ENCODE data around the gene ILK.
A peak's percentile ranks its signal among the peaks of the same experiment; 100 is the strongest.

The ILK gene

GRCh38 chr11:6603287-6604080 lies at the start of gene ILK, which contains the start of gene RRP8:
Gene ILK, plus strand, starts transcription at chr11:6603774. Its CDS starts 498 bp downstream, at chr11:6604272.
Gene RRP8, minus strand, starts transcription at chr11:6603616. Its CDS starts 114 bp downstream, at chr11:6603502.
- Histone ChIP-seq H3K27ac (ENCODE audit: low read length) (no peak within 1 kb of the TSS), H3K36me3 (ENCODE audit: control insufficient read depth, insufficient read depth, low read length) (peaks cover 18% of the 10 kb centered on the region; the same call in 1 of the 2 replicates), H3K27me3 (ENCODE audit: control insufficient read depth, insufficient read depth, low read length) (no peaks in the 10 kb centered on the region), H3K4me1 (ENCODE audit: control insufficient read depth, insufficient read depth, low read length) (peaks cover 2% of the 10 kb centered on the region; the same call in 1 of the 2 replicates), H3K4me3 (ENCODE audit: low read length) (peak within 1 kb of the TSS; percentile 81), H3K9me3 (ENCODE audit: control insufficient read depth, insufficient read depth, low read length) (no peaks in the 10 kb centered on the region)
- no CpG with 5 or more reads among the region's 72 CpGs for WGBS (ENCODE audit: insufficient coverage, insufficient read length)
- no peak for DNase-seq (ENCODE audit: low read depth, low spot score)

GRCh38 chr11:6554828-6555706 lies 48.5 kb upstream of the ILK start:
- no peaks in the 10 kb centered on the region for H3K9me3 ChIP-seq (ENCODE audit: control insufficient read depth, insufficient read depth, low read length)
- no peaks in the 10 kb centered on the region for H3K27me3 ChIP-seq (ENCODE audit: control insufficient read depth, insufficient read depth, low read length)
- no peaks in the 10 kb centered on the region for H3K4me1 ChIP-seq (ENCODE audit: control insufficient read depth, insufficient read depth, low read length)
- H3K27ac ChIP-seq (ENCODE audit: low read length) = no peak overlapping the region
- WGBS (ENCODE audit: insufficient coverage, insufficient read length) = no CpG with 5 or more reads among the region's 5 CpGs
- H3K4me3 ChIP-seq (ENCODE audit: low read length) = no peak overlapping the region
- no peaks in the 10 kb centered on the region for H3K36me3 ChIP-seq (ENCODE audit: control insufficient read depth, insufficient read depth, low read length)
- no peak for DNase-seq (ENCODE audit: low read depth, low spot score)

- Histone ChIP-seq H3K4me3 (ENCODE audit: low read length) (no peak overlapping the region), H3K4me1 (ENCODE audit: control insufficient read depth, insufficient read depth, low read length) (no peaks in the 10 kb centered on the region), H3K27ac (ENCODE audit: low read length) (no peak overlapping the region), H3K9me3 (ENCODE audit: control insufficient read depth, insufficient read depth, low read length) (no peaks in the 10 kb centered on the region), H3K27me3 (ENCODE audit: control insufficient read depth, insufficient read depth, low read length) (no peaks in the 10 kb centered on the region), H3K36me3 (ENCODE audit: control insufficient read depth, insufficient read depth, low read length) (no peaks in the 10 kb centered on the region)
- no peak for DNase-seq (ENCODE audit: low read depth, low spot score)
- no CpG with 5 or more reads among the region's 11 CpGs for WGBS (ENCODE audit: insufficient coverage, insufficient read length)
These were observed 47.2 kb upstream of the ILK start for GRCh38 chr11:6556139-6556949.

DNA sequence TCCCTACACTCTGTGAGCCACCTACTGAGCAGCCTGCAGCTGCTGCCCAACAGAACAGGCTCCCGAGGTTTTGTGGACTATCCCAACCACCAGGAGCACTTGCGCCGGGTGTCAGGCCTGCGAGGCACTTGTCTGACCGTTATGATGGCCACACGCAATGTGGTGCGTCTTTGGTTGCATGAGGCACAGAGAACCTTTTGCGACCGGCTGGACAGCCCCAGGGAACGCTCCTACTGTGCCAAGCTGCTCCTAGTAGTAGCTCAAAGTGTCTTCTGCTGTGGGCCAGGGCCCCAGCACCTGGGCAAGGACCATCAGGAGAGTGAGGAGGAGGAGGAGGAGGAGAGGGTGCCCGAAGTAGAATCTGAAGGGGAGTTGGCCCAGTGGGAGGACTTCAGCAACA lies 46.5 kb upstream of the ILK start:
- WGBS (ENCODE audit: insufficient coverage, insufficient read length) = no CpG with 5 or more reads among the region's 11 CpGs

DNA sequence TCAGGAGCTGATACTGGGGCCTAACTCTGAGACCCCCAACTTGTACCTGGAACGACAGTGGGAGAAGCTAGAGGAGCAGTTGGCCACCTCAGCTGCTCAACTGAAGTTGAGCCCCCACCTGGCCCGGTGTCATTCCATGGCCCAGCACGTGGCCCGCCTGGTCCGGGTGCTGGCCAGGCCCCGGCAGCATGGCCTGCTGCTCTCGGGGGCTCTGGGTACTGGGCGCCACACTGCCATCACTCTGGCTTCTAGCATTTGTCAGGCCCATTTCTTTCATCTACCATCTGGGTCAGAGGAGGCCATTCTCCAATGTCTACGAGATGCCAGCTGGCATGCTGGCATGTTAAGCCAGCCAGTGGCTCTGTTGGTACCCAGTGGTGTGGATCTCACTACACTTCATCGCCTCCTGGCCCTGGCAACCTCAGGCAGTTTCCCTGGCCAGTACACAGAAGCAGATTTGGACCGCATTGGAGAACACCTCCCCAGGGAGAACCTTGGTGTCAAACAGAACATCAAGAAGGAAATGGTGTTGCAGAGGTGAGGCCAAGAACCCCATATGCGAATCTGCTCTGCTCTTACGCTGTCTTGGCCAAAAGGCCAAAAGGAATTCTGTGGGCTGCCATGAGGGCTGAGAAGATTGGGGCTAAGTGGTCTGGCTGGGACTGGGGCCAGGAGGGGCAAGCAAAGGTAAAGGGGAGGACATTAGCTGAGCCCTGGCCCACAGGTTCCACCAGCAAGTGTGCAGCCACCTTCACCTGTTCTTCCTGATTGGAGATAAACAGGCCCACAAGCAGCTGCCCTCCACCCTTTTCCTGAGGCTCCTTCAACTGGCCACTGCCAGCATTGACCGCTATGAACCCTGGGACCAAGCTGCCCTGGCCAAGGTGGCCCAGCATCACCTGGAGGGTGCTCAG lies 45.6 kb upstream of the ILK start:
- DNase-seq (ENCODE audit: low read depth, low spot score) = no peak
- H3K27me3 ChIP-seq (ENCODE audit: control insufficient read depth, insufficient read depth, low read length) = no peaks in the 10 kb centered on the region
- no peaks in the 10 kb centered on the region for H3K9me3 ChIP-seq (ENCODE audit: control insufficient read depth, insufficient read depth, low read length)
- no peaks in the 10 kb centered on the region for H3K36me3 ChIP-seq (ENCODE audit: control insufficient read depth, insufficient read depth, low read length)
- no CpG with 5 or more reads among the region's 14 CpGs for WGBS (ENCODE audit: insufficient coverage, insufficient read length)
- no peaks in the 10 kb centered on the region for H3K4me1 ChIP-seq (ENCODE audit: control insufficient read depth, insufficient read depth, low read length)
- H3K27ac ChIP-seq (ENCODE audit: low read length) = no peak overlapping the region
- H3K4me3 ChIP-seq (ENCODE audit: low read length) = no peak overlapping the region

More for the DNA sequence above, 46.5 kb upstream of the ILK start:
- Histone ChIP-seq H3K4me1 (ENCODE audit: control insufficient read depth, insufficient read depth, low read length) (no peaks in the 10 kb centered on the region), H3K27me3 (ENCODE audit: control insufficient read depth, insufficient read depth, low read length) (no peaks in the 10 kb centered on the region), H3K4me3 (ENCODE audit: low read length) (no peak overlapping the region), H3K36me3 (ENCODE audit: control insufficient read depth, insufficient read depth, low read length) (no peaks in the 10 kb centered on the region), H3K27ac (ENCODE audit: low read length) (no peak overlapping the region), H3K9me3 (ENCODE audit: control insufficient read depth, insufficient read depth, low read length) (no peaks in the 10 kb centered on the region)
- DNase-seq (ENCODE audit: low read depth, low spot score) = no peak

GRCh38 chr11:6559369-6559768 lies 44.2 kb upstream of the ILK start:
- no CpG with 5 or more reads among the region's 1 CpG for whole genome bisulfite sequencing (ENCODE audit: insufficient coverage, insufficient read length)
- no peak overlapping the region for H3K4me3 ChIP-seq (ENCODE audit: low read length)
- no peaks in the 10 kb centered on the region for H3K27me3 ChIP-seq (ENCODE audit: control insufficient read depth, insufficient read depth, low read length)
- H3K27ac ChIP-seq (ENCODE audit: low read length) = no peak overlapping the region
- H3K9me3 ChIP-seq (ENCODE audit: control insufficient read depth, insufficient read depth, low read length) = no peaks in the 10 kb centered on the region
- DNase-seq (ENCODE audit: low read depth, low spot score) = no peak
- no peaks in the 10 kb centered on the region for H3K36me3 ChIP-seq (ENCODE audit: control insufficient read depth, insufficient read depth, low read length)
- no peaks in the 10 kb centered on the region for H3K4me1 ChIP-seq (ENCODE audit: control insufficient read depth, insufficient read depth, low read length)

- DNase-seq (ENCODE audit: low read depth, low spot score) = no peak
- H3K9me3 ChIP-seq (ENCODE audit: control insufficient read depth, insufficient read depth, low read length) = no peaks in the 10 kb centered on the region
- no peak overlapping the region for H3K27ac ChIP-seq (ENCODE audit: low read length)
- H3K27me3 ChIP-seq (ENCODE audit: control insufficient read depth, insufficient read depth, low read length) = no peaks in the 10 kb centered on the region
- no peak overlapping the region for H3K4me3 ChIP-seq (ENCODE audit: low read length)
- no CpG with 5 or more reads among the region's 3 CpGs for WGBS (ENCODE audit: insufficient coverage, insufficient read length)
- H3K36me3 ChIP-seq (ENCODE audit: control insufficient read depth, insufficient read depth, low read length) = no peaks in the 10 kb centered on the region
- no peaks in the 10 kb centered on the region for H3K4me1 ChIP-seq (ENCODE audit: control insufficient read depth, insufficient read depth, low read length)
These were observed 42.3 kb upstream of the ILK start for GRCh38 chr11:6561288-6561687.

DNA sequence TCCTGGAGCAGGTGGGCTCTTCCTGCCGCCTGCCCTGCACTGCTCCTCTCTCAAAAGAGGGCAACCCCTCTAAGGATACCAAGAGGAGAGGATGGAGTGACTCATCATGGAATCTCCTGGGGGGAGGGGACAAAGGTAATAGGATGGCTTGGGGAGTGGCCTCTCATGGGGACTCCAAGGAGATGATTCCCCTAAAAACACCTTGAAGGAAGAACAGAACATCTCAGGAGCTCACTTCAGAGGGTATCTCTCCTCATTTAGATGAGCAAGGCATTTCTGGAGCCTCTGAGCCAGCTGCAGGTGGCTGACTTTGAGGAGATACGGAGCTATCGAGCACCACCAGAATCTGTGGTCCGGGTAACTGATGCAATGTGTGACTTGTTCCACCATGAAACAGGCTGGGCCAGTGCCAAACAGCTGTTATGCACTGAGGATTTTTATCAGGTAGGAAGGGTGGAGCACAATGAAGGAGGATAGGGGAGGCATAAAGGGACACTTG lies 40.4 kb upstream of the ILK start:
- Histone ChIP-seq H3K27ac (ENCODE audit: low read length) (no peak overlapping the region), H3K27me3 (ENCODE audit: control insufficient read depth, insufficient read depth, low read length) (no peaks in the 10 kb centered on the region), H3K36me3 (ENCODE audit: control insufficient read depth, insufficient read depth, low read length) (no peaks in the 10 kb centered on the region), H3K4me1 (ENCODE audit: control insufficient read depth, insufficient read depth, low read length) (no peaks in the 10 kb centered on the region), H3K9me3 (ENCODE audit: control insufficient read depth, insufficient read depth, low read length) (no peaks in the 10 kb centered on the region), H3K4me3 (ENCODE audit: low read length) (no peak overlapping the region)
- no CpG with 5 or more reads among the region's 4 CpGs for whole genome bisulfite sequencing (ENCODE audit: insufficient coverage, insufficient read length)
- DNase-seq (ENCODE audit: low read depth, low spot score) = no peak

DNA sequence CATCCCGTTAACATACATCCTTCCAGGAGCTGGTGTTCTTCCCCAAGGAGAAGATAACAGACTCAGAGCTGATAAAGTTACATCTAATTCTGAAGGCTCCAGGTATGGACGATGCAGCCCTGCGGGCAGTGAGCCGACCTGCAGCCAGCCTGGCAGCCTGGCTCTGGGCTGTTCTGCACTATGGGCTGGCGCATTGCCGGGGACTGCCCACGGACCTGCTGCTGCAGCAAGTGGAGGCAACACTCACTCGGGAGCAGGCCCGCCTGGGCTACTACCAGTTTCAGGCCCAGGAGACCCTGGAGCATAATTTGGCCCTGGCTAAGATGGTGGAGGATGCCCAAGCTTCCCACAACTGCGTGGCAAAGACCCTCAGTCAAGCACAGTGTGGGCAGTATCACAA lies 39.9 kb upstream of the ILK start:
- Histone ChIP-seq H3K9me3 (ENCODE audit: control insufficient read depth, insufficient read depth, low read length) (no peaks in the 10 kb centered on the region), H3K4me1 (ENCODE audit: control insufficient read depth, insufficient read depth, low read length) (no peaks in the 10 kb centered on the region), H3K27ac (ENCODE audit: low read length) (no peak overlapping the region), H3K4me3 (ENCODE audit: low read length) (no peak overlapping the region), H3K36me3 (ENCODE audit: control insufficient read depth, insufficient read depth, low read length) (no peaks in the 10 kb centered on the region), H3K27me3 (ENCODE audit: control insufficient read depth, insufficient read depth, low read length) (no peaks in the 10 kb centered on the region)
- no peak for DNase-seq (ENCODE audit: low read depth, low spot score)
- no CpG with 5 or more reads among the region's 10 CpGs for WGBS (ENCODE audit: insufficient coverage, insufficient read length)
